Measurements from ENCODE around the gene BAD.

GRCh38 chr11:64241241-64241490 is 43.3 kb downstream of the BAD start:
- TF ChIP-seq FOXP2 (optimal IDR thresholded peaks at IDR 0.05; ENCODE audit: borderline replicate concordance, extremely low read depth, extremely low read length, insufficient read depth), result no peak
- no peak for TF ChIP-seq POLR2AphosphoS5 (IDR thresholded peaks at IDR 0.05; ENCODE audit: low read depth, low read length)

All from PFSK-1 (cell line).